Glutamatergic neuron (in vitro differentiated cells): Measurements from ENCODE around the gene SDS. TPM values are rescaled to one million over a fixed set of nuclear protein-coding genes. Genes with fewer than 3 reads are reported as not detected.

Experiments used
- DNase-seq: peaks from one replicate; pipeline ENCODE4 v3.0.0; 2022
- H3K27ac Mint-ChIP-seq: one replicate; pipeline ENCODE4 v1.8.0; 2020; ENCODE audit warnings: mild to moderate bottlenecking, mixed read lengths, inconsistent platforms; ENCODE audit not compliant: unreplicated experiment
- H3K27me3 Mint-ChIP-seq: one replicate; pipeline ENCODE4 v1.8.0; 2020; ENCODE audit warnings: mild to moderate bottlenecking, moderate library complexity, mixed read lengths, inconsistent platforms; ENCODE audit not compliant: unreplicated experiment
- H3K36me3 Mint-ChIP-seq: one replicate; pipeline ENCODE4 v1.8.0; 2020; ENCODE audit warnings: mild to moderate bottlenecking, mixed read lengths, inconsistent platforms; ENCODE audit not compliant: unreplicated experiment
- H3K4me1 Mint-ChIP-seq: one replicate; pipeline ENCODE4 v1.8.0; 2020; ENCODE audit warnings: mild to moderate bottlenecking, low read depth, mixed read lengths, inconsistent platforms; ENCODE audit not compliant: unreplicated experiment
- H3K4me3 Mint-ChIP-seq: one replicate; pipeline ENCODE4 v1.8.0; 2020; ENCODE audit warnings: mild to moderate bottlenecking, mixed read lengths, inconsistent platforms; ENCODE audit not compliant: unreplicated experiment
- H3K9me3 Mint-ChIP-seq: one replicate; pipeline ENCODE4 v1.8.0; 2020; ENCODE audit warnings: mild to moderate bottlenecking, moderate library complexity, mixed read lengths, inconsistent platforms; ENCODE audit not compliant: unreplicated experiment
- CTCF ChIP-seq: fragments of 200-600 bp; sonication (generic); IDR thresholded peaks from one replicate; pipeline ENCODE4 v1.5.0; 2021; ENCODE audit not compliant: partially characterized antibody, unreplicated experiment
- total RNA-seq: library from RNA; stranded (reverse); fragmentation: NEBNext Ultra II Directional; extraction: Animal tissue kit (Norgen Biotek cat#: 25700); gene quantifications from one replicate; pipeline ENCODE4 v1.2.1, GENCODE V29; 2021; ENCODE audit not compliant: unreplicated experiment

Gene SDS
- total RNA-seq, 1 donor from 2014 or later = not detected

- no peak for TF ChIP-seq CTCF
- no peak for DNase-seq
- Mint-ChIP-seq H3K4me1 (peaks cover 2% of the 10 kb centered on the region), H3K27ac (no peak overlapping the region), H3K27me3 (peaks cover 6% of the 10 kb centered on the region), H3K9me3 (peaks cover 8% of the 10 kb centered on the region), H3K4me3 (no peak overlapping the region), H3K36me3 (no peaks in the 10 kb centered on the region)
Observed at GRCh38 chr12:113414519-113415038, 10.9 kb upstream of the SDS start.

- Mint-ChIP-seq H3K9me3 (peaks cover 8% of the 10 kb centered on the region), H3K4me3 (no peak overlapping the region)
- no peak for TF ChIP-seq CTCF
Observed at GRCh38 chr12:113413488-113413939, 9.8 kb upstream of the SDS start.

GRCh38 chr12:113409462-113410124, 5.9 kb upstream of the SDS start:
- H3K9me3 Mint-ChIP-seq = peaks cover 3% of the 10 kb centered on the region
- H3K27me3 Mint-ChIP-seq = peaks cover 3% of the 10 kb centered on the region
- no peak for DNase-seq
- no peak overlapping the region for H3K27ac Mint-ChIP-seq
- no peak overlapping the region for H3K4me3 Mint-ChIP-seq
- TF ChIP-seq CTCF = no peak
- H3K4me1 Mint-ChIP-seq = no peaks in the 10 kb centered on the region
- H3K36me3 Mint-ChIP-seq = no peaks in the 10 kb centered on the region

More at GRCh38 chr12:113413488-113413939, 9.8 kb upstream of the SDS start:
- peak; percentile 64 for DNase-seq
- H3K27me3 Mint-ChIP-seq = peaks cover 6% of the 10 kb centered on the region
- H3K4me1 Mint-ChIP-seq = peaks cover 2% of the 10 kb centered on the region
- H3K36me3 Mint-ChIP-seq = no peaks in the 10 kb centered on the region
- no peak overlapping the region for H3K27ac Mint-ChIP-seq

GRCh38 chr12:113408756-113409298, 5.1 kb upstream of the SDS start:
- H3K9me3 Mint-ChIP-seq = no peaks in the 10 kb centered on the region
- no peak for DNase-seq
- H3K4me3 Mint-ChIP-seq = no peak overlapping the region
- H3K27me3 Mint-ChIP-seq = peaks cover 3% of the 10 kb centered on the region
- no peaks in the 10 kb centered on the region for H3K36me3 Mint-ChIP-seq
- H3K27ac Mint-ChIP-seq = no peak overlapping the region
- H3K4me1 Mint-ChIP-seq = no peaks in the 10 kb centered on the region
- no peak for TF ChIP-seq CTCF
